ENCODE data around the gene TRERF1. TPM values are rescaled to one million over a fixed set of nuclear protein-coding genes. Genes with fewer than 3 reads are reported as not detected.

Gene TRERF1
- total RNA-seq, 2 donors from 2014 or later = 3.8 to 28.2 TPM

DNA sequence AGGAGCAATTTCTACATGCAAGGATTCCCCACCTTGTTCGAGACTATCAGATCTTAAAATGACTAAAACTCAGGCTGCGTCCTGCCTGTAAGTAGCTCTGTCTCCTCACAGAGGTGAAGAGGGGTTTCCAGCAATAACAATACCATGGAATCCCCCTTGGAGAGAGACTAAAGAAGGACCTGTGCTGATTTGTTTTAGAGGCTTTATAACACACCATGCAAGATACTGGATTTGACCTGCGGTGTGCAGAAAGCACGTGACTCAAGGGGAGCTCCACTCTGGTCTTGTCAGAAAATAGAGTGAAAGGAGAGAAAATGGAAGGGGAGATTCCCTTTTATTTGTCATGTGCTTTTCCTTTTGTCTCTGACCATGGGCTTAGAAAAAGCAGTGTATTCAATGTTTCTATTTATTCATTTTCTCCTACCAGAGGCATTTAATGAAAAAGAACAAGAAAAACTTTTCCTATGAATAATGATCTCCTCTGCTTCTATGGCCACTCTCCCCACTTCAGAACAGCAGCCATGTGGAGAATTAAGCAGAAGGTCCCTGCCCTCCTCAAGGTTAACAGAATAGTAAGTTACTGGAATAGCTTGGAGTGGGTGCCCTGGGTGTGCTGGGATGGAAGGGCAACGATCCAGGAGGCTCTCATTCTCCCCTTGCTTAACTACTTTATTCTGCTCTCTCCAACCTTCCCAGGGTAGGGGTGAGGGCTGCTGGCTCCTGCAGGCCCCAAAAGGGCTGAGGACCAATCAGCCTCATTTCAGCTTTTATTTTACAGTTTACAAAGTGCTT, 214.8 kb downstream of the TRERF1 start:
- ATAC-seq (peak; percentile 60 to 68), DNase-seq (ENCODE audit: low spot score in 2 of 2) (no peak)
- Mint-ChIP-seq H3K9me3 (no peaks in the 10 kb centered on the region), H3K27ac (peak overlapping the region in 1 of 2 donors; percentile 69), H3K36me3 (peaks cover 0 to 4% of the 10 kb centered on the region in 2 donors)

DNA sequence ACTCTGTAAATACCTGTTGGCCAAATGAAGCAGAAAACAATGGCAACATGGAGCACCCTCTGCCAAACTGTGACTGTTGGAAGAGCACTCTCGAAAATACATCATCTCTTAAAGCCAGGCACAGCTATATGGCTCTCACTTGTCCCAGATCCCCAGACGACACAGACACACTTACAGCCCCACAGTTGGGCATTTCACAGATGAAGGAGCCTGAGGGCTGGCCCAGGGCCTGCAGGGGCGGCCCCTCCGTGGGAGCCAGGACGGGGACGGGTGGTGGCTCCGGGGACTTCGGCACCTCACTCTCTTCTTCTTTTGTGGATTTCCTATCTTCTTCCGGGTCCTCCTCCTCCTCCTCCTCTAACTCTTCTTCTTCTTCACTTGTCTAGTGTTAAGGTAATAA, 215.7 kb downstream of the TRERF1 start:
- DNase-seq (ENCODE audit: low spot score in 2 of 2) (no peak), ATAC-seq (no peak)
- no peaks in the 10 kb centered on the region for H3K9me3 Mint-ChIP-seq
- H3K27ac Mint-ChIP-seq = peak overlapping the region in 1 of 2 donors; percentile 69
- peaks cover 0 to 4% of the 10 kb centered on the region in 2 donors for H3K36me3 Mint-ChIP-seq

GRCh38 chr6:42232035-42232434, 219.7 kb downstream of the TRERF1 start:
- Mint-ChIP-seq H3K27ac (no peak overlapping the region), H3K9me3 (no peaks in the 10 kb centered on the region), H3K36me3 (no peaks in the 10 kb centered on the region)
- DNase-seq (ENCODE audit: low spot score in 2 of 2) (no peak), ATAC-seq (no peak)

DNA sequence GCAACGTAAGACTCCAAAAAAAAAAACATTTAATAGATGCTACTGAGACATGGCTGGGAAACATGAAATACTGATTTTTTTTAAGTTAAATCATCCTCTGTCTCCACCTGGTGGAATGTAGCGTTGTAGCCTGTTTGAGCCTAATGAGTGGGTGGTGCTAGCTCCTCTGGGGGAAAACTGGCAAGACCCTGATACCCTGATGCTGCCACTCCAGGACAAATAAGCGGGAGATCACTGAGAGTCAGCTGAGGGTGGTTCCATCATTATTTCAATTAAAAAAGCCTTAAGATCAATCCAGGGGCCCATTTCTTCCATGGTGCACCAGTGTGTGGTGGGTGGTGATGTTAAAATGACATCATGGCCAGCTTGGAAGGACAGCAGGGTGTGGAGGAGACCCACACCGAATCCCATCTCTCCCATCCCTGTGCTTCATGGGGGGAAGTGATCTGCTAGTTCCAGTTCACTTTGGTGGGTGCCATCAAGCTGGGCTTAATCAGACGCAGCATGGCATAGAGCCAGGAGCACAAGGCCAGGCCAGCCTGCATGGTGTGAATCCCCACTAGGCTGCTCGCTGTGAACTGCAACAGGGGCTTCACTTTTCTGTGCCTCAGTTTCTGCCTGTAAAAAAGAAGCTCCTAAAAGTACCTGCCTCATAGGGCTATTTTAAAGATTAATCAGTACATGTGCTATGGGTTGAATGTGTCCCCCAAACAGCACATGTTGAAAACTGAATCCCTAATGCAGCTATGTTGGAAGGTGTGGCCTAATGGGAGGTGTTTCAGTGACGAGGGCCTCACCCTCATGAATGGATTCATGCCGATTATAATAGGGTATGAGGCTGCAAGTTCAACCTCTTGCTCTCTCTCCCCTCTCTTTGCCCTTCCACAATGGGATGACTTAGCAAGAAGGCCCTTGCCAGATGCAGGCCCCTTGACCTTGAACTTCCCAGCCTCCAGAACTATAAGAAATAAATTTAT, 221.1 kb downstream of the TRERF1 start:
- H3K27ac Mint-ChIP-seq = peak overlapping the region in 1 of 2 donors; percentile 58

DNA sequence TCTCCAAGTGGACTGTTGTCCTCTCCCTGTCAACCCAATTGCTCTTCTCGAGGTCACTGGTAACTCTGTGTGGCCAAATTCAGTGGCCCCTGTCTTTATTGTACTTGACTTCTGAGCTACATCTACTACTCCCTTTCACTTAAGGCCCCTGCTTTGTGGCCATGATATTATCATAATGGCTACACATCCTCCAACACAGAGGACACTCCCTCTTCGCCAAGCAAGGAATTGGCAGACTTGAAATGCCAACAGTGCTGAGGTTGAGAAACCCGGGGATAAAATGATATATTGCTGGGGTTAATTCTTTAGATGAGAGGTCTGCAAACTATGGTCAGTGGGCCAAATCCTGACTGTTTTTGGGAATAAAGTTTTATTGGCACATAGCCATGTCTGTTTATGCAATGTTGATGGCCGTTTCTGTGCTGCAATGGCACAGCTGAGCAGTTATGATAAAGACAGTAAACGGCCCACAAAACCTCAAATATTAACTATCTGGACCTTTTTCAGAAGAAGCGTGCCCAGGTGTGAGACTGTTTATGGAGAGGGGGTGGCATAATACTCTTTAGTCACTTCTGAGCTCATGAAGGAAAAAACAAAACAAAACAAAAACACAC, 222.1 kb downstream of the TRERF1 start:
- H3K27ac Mint-ChIP-seq = peak overlapping the region; percentile 30 to 85
- no peak for ATAC-seq

More for the DNA sequence above, 221.1 kb downstream of the TRERF1 start:
- ATAC-seq (peak in 1 of 2 donors; percentile 25), DNase-seq (ENCODE audit: low spot score in 2 of 2) (no peak)
- H3K36me3 Mint-ChIP-seq = no peaks in the 10 kb centered on the region
- no peaks in the 10 kb centered on the region for H3K9me3 Mint-ChIP-seq

DNA sequence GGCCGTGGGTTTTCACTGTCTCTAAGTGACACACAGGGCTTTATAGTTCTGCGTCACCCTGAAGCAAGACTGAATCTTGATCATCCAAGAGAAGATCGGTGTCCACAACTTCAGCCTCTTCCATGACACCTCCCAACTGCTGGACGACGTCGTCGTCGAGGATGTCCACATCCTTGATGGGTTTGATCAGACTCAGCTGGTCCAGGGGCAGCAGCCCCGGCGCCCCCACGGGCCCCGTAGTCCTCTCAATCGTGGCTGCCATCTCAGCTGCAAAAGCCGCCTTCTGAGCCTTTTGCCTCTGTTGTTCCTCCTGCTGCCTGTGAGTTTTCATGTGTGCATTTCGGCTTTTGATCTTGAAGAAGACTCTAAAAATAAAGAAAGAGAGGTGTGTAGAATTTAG, 223.4 kb downstream of the TRERF1 start:
- no peaks in the 10 kb centered on the region for H3K36me3 Mint-ChIP-seq
- DNase-seq (ENCODE audit: low spot score in 2 of 2) = no peak
- peak overlapping the region; percentile 30 to 81 for H3K27ac Mint-ChIP-seq

More for the DNA sequence above, 222.1 kb downstream of the TRERF1 start:
- no peak for DNase-seq (ENCODE audit: low spot score in 2 of 2)
- H3K9me3 Mint-ChIP-seq = no peaks in the 10 kb centered on the region
- H3K36me3 Mint-ChIP-seq = no peaks in the 10 kb centered on the region

GRCh38 chr6:42227173-42227850, 224.4 kb downstream of the TRERF1 start:
- Mint-ChIP-seq H3K36me3 (no peaks in the 10 kb centered on the region), H3K9me3 (no peaks in the 10 kb centered on the region), H3K27ac (peak overlapping the region in 1 of 2 donors; percentile 9)
- ATAC-seq (no peak), DNase-seq (ENCODE audit: low spot score in 2 of 2) (no peak)

More for the DNA sequence above, 223.4 kb downstream of the TRERF1 start:
- H3K9me3 Mint-ChIP-seq = no peaks in the 10 kb centered on the region
- no peak for ATAC-seq

DNA sequence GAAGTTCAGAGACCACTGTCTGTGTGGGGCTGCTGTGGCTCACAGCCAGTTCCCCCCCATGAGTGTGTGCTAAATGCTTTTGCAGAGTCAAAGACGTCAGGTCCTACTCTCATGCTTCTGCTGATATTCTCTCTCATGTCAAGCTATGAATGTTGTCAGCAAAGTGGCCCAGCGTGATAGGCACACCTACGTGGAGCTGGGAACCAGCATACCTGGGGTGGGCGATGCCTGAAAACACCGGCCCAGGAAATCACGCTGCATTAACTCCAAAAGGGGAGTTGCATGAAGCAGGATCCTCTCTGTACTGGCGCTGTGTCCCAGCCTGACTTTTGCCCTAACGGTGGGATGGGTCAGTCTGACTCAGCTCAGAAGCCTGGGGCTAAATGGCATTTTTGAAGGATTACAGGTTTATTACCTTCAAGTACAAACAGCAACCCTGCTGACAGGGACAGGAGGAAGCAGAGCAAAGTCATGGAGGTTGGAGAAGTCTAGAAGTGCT, 225.0 kb downstream of the TRERF1 start:
- no peaks in the 10 kb centered on the region for H3K36me3 Mint-ChIP-seq
- no peak for DNase-seq (ENCODE audit: low spot score in 2 of 2)
- no peak for ATAC-seq
- peak overlapping the region in 1 of 2 donors; percentile 9 for H3K27ac Mint-ChIP-seq
- H3K9me3 Mint-ChIP-seq = no peaks in the 10 kb centered on the region

- Mint-ChIP-seq H3K36me3 (no peaks in the 10 kb centered on the region), H3K27ac (no peak overlapping the region), H3K9me3 (no peaks in the 10 kb centered on the region)
- no peak for ATAC-seq
- no peak for DNase-seq (ENCODE audit: low spot score in 2 of 2)
Measured at GRCh38 chr6:42226161-42226611, 225.5 kb downstream of the TRERF1 start.

GRCh38 chr6:42225419-42225818, 226.3 kb downstream of the TRERF1 start:
- no peak for ATAC-seq
- H3K36me3 Mint-ChIP-seq = no peaks in the 10 kb centered on the region
- DNase-seq (ENCODE audit: low spot score in 2 of 2) = no peak

DNA sequence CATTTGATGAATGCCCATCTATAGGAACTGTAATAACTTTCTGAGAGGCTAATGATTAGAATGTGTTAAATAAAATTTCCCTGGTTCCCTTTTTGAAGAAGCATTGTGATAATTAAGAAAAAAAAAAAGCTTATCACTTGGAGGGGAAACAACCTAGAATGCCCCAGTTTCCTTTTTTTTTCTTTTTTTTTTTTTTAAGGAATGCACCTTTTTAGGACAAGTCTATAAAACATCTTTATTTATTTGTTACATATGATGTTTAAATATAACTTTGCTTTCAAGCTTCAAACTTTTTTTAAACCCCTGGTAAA, 226.7 kb downstream of the TRERF1 start:
- ATAC-seq (no peak), DNase-seq (ENCODE audit: low spot score in 2 of 2) (no peak)
- Mint-ChIP-seq H3K27ac (no peak overlapping the region), H3K36me3 (no peaks in the 10 kb centered on the region), H3K9me3 (no peaks in the 10 kb centered on the region)

More at GRCh38 chr6:42225419-42225818, 226.3 kb downstream of the TRERF1 start:
- no peak overlapping the region for H3K27ac Mint-ChIP-seq
- H3K9me3 Mint-ChIP-seq = no peaks in the 10 kb centered on the region

- peak overlapping the region; percentile 27 to 85 for H3K27ac Mint-ChIP-seq
- H3K9me3 Mint-ChIP-seq = no peaks in the 10 kb centered on the region
- ATAC-seq = peak; percentile 100
- DNase-seq (ENCODE audit: low spot score in 2 of 2) = no peak
- no peaks in the 10 kb centered on the region for H3K36me3 Mint-ChIP-seq
Measured at GRCh38 chr6:42224222-42225028, 227.3 kb downstream of the TRERF1 start.

- no peak for ATAC-seq
- no peak overlapping the region for H3K27ac Mint-ChIP-seq
- no peak for DNase-seq (ENCODE audit: low spot score in 2 of 2)
- no peaks in the 10 kb centered on the region for H3K9me3 Mint-ChIP-seq
- peaks cover 5% of the 10 kb centered on the region in 2 donors for H3K36me3 Mint-ChIP-seq
Measured at GRCh38 chr6:42222448-42222847, 229.3 kb downstream of the TRERF1 start.

GRCh38 chr6:42221546-42221945, 230.2 kb downstream of the TRERF1 start:
- DNase-seq (ENCODE audit: low spot score in 2 of 2) = no peak
- Mint-ChIP-seq H3K36me3 (peaks cover 7% of the 10 kb centered on the region in 2 donors), H3K9me3 (no peaks in the 10 kb centered on the region), H3K27ac (no peak overlapping the region)
- no peak for ATAC-seq

GRCh38 chr6:42220807-42221206, 230.9 kb downstream of the TRERF1 start:
- Mint-ChIP-seq H3K27ac (peak overlapping the region in 1 of 2 donors; percentile 21), H3K9me3 (no peaks in the 10 kb centered on the region), H3K36me3 (peaks cover 7% of the 10 kb centered on the region in 2 donors)
- no peak for DNase-seq (ENCODE audit: low spot score in 2 of 2)
- no peak for ATAC-seq
